GM12872 (cell line): ENCODE measurements around the gene POLR1C.

Experiments used
- TF ChIP-seq, protein P1 (sequence below): IDR thresholded peaks from 3 replicates; pipeline ENCODE4 v1.5.1; 2011; ENCODE audit warnings: low read depth, mild to moderate bottlenecking, low read length, moderate library complexity; ENCODE audit not compliant: insufficient read depth

Gene POLR1C

DNA sequence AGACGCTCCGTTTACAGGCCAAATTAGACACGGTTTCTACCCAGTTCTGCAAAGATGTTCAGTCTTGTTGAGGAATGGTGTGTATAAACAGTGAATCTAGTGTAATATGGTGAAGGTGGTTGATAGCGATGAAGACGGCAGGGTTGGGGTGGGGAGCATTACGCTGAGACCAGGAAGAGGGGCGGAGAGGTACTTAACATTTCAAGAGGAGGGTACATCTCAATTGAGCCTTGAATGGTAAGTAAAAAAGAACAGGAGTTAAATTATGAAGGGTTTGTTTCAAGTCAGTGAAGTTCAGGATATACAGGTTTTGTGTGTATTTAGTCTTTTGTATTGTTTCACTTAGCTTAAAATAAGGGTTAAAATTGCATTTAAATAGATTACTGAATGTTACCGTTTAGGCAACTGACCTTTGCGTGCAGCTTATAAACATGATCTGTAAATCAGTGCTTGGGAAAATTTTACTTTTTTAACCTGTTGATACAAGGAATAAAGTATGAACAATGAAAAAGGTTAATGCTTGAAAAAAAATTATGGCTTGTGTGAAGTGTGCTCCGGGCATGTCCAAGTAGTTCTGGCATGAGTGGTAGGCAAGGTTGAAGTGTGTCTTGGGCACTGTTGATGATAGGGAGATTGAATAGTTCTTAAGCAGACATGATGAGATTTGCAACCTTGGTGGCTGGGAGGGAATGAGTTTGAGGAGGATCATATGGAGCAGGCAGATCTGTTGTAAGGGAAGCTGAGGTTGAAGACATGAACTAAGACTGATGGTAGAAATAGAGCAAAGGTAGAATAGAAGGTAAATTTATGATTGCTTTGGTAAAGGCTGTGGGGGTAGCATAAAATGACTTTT, 842 bp downstream of the POLR1C start:
- TF ChIP-seq, protein P1, sequence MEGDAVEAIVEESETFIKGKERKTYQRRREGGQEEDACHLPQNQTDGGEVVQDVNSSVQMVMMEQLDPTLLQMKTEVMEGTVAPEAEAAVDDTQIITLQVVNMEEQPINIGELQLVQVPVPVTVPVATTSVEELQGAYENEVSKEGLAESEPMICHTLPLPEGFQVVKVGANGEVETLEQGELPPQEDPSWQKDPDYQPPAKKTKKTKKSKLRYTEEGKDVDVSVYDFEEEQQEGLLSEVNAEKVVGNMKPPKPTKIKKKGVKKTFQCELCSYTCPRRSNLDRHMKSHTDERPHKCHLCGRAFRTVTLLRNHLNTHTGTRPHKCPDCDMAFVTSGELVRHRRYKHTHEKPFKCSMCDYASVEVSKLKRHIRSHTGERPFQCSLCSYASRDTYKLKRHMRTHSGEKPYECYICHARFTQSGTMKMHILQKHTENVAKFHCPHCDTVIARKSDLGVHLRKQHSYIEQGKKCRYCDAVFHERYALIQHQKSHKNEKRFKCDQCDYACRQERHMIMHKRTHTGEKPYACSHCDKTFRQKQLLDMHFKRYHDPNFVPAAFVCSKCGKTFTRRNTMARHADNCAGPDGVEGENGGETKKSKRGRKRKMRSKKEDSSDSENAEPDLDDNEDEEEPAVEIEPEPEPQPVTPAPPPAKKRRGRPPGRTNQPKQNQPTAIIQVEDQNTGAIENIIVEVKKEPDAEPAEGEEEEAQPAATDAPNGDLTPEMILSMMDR, result no peak

DNA sequence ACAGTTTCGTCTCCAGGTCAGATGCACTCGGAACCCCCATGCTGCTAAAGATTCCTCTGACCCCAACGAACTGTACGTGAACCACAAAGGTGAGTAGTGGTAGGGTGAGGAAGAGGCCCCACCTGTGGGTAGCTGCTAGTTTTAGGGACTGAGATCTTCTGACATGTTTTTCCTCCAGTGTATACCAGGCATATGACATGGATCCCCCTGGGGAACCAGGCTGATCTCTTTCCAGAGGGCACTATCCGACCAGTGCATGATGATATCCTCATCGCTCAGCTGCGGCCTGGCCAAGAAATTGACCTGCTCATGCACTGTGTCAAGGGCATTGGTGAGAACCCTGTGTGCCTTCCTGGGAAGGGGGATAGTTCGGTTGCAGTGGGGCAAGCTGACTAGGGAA, 3.2 kb downstream of the POLR1C start:
- TF ChIP-seq, protein P1, result no peak

DNA sequence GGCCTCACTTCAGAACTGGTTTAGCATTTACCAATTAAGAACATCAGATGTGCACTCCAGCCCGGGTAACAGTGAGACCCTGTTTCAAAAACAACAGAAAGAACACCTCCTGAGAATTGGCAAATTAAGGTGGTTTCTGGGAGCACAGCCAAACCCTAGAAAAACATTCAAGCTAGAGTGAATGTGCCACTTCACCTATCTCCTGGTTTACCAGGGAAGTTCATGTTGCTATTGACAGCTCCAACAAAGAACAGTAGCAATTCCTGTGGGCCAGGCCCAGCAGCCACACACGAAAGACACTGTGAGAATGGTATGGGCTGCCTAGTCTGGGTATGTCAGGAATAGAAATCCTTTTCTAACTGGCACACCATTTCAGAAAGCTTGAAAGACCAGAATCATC, 4.9 kb downstream of the POLR1C start:
- TF ChIP-seq, protein P1, result no peak

DNA sequence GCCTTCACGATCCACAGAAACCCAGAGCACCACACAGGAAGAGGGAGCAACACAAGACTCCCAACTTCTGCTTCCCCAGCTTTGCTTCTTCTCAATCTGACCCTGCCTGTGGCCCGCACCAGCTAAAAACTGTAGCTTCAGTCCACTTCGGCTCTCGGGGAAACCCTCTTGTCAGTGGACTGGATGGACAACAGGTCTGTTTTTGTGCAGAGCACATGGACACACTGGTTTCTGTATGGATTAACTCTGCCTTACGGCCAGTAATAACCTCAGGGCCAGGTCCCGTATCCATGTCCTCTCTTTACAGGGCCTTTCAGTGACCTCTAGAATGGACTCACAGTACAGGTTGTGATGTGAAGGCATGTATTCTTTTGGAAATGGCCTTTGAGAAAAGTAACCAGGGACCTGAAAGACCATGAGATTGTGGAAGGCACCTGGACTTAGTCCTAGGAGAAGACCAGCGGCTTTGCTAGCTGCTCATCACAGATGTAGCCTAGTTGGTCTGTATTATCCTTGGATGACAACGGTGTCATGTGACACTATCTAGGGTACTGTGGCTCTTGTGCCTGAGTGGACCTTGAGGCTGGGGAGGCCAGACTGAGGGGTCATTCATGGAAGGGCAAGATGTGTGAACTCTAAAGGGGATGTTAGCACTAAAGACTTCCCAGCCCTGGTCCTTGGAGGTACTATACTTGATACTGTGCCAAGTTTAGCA, 5.8 kb downstream of the POLR1C start:
- TF ChIP-seq, protein P1, result no peak

DNA sequence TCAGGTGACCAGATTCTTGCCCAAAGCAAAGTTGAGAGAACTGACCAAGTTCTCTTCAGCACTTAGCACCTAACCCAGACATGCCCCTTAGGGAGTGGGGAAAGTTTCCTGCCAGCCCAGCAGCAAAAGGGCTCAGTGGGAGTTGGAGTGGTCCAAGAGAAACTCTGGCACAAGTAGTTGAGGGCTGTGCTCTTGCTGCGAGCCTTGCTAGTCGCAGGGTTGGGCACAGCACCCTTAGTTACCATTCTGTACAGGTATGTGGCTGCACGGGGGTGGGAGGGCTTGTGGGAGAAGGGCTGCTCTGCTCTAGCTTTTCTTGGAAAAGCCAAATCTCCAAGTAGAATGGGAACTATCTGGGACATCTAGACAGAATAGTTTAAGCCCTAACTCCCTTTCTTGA, 6.4 kb downstream of the POLR1C start:
- TF ChIP-seq, protein P1, result no peak

DNA sequence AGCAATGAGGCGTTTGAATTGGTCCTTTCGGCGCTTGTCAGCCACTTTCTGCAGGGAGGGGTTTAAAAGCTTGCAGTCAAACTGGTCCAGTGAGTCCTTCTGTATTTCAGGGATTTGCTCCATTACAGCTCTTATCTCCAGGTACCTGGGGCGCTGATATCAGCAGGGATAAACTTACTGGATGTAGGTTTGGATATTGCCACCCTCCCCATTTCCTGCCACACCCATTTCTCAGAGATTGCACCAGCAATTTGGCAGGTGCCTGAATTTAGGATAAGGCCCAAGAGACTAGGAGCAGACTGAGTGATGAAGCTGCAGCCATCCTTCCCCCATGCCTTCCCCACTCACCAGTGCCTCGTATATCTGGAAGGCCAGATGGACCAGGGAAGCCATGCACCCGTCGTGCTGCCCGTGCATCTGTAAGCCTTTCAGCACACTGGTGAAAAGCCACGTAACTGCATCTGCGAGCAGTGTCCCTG, 7.6 kb downstream of the POLR1C start:
- TF ChIP-seq, protein P1, result no peak

DNA sequence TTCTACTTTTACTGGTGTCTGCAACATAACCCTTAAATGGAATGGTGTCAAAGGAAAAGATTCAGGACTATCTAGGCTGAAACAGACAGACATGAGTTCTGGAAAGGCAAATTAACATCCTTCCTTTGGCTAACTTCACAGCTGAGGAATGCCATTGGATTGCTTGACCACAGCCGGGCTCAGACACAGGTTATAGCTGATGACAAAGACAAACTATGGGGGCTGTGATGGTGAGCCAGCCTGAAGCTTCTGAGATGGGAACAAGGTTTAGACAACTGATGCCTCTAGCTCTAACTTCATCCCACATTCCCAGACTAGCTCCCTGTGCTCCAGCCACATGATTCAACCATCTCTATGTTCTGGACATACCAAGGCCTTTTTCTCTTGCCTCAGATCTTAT, 15.3 kb downstream of the POLR1C start:
- TF ChIP-seq, protein P1, result no peak
